HCT116 (cell line): ENCODE results near the gene PDYN. TPM values are rescaled to one million over a fixed set of nuclear protein-coding genes. Genes with fewer than 3 reads are reported as not detected.

Experiments
- ATAC-seq: fragments of 200-7000 bp; cut with Tn5 transposase; 2 replicates; pipeline ENCODE4 v1.9.1; 2020; ENCODE audit warnings: mild to moderate bottlenecking, moderate library complexity
- BruUV-seq: library from RNA; stranded (reverse); fragments of 400-500 nt; replicated peaks from 2 replicates; lab custom pipeline; 2021; lab: Mats Ljungman, UMichigan
- CTCF ChIA-PET: fragments of 300-600 bp; sonication (Branson Sonifier 250); formaldehyde crosslinking; loops from one replicate; lab custom pipeline; 2021; ENCODE audit warnings: antibody characterized with exemption; lab: Charles Lee
- POLR2A ChIA-PET: fragments of 300-600, 350-600 bp; sonication (Branson Sonifier 250); formaldehyde crosslinking; loops from one replicate; lab custom pipeline; 2021; ENCODE audit warnings: antibody characterized with exemption; lab: Charles Lee
- RAD21 ChIA-PET, 2 experiments: fragments of 300-600 bp; sonication (Branson Sonifier 250); formaldehyde crosslinking; loops; one replicate each; lab custom pipeline; 2023; ENCODE audit warnings: low total read pairs in 2 of 2; ENCODE audit not compliant: uncharacterized antibody in 2 of 2, unreplicated experiment in 2 of 2, low non-redundant PET in 1 of 2; lab: Charles Lee
- DNase-seq: peaks from one replicate; pipeline ENCODE4 v3.0.0-alpha.2; 2010; ENCODE audit warnings: low read depth, low spot score
- H2AFZ ChIP-seq: fragments of 200-600 bp; shearing (Covaris generic), sonication (generic); 2 replicates; pipeline ENCODE4 v1.6.1; 2017; ENCODE audit warnings: low read depth, mixed run types, mixed read lengths, antibody characterized with exemption, low read length; ENCODE audit not compliant: poor library complexity, severe bottlenecking
- H3K27ac ChIP-seq: 2 replicates; pipeline ENCODE4 v1.5.1; 2012; ENCODE audit warnings: low read depth, low read length
- H3K27me3 ChIP-seq: fragments of 200-600 bp; sonication (generic); 2 replicates; pipeline ENCODE4 v1.6.1; 2016; ENCODE audit warnings: mixed run types, low read length, mixed read lengths; ENCODE audit not compliant: insufficient read depth
- H3K36me3 ChIP-seq, 2 experiments: fragments of 200-500 bp in 1 of 2; fragments of 200-600 bp in 1 of 2; sonication (Bioruptor generic) in 1 of 2; sonication (generic) in 1 of 2; 2 replicates each; pipeline versions ENCODE4 v1.5.1 to v1.6.1; 2014 to 2016; ENCODE audit warnings: low read length in 2 of 2, inconsistent platforms in 1 of 2, mixed read lengths in 1 of 2, mixed run types in 1 of 2; ENCODE audit not compliant: insufficient read depth in 2 of 2, control insufficient read depth in 1 of 2
- H3K4me1 ChIP-seq, 2 experiments: fragments of 200-600 bp in 1 of 2; sonication (generic) in 1 of 2; 2 replicates each; pipeline versions ENCODE4 v1.5.1 to v1.6.1; 2012 to 2017; ENCODE audit warnings: low read length in 2 of 2, inconsistent platforms in 1 of 2, mild to moderate bottlenecking in 1 of 2, mixed read lengths in 1 of 2, mixed run types in 1 of 2, moderate library complexity in 1 of 2; ENCODE audit not compliant: insufficient read depth in 2 of 2, control insufficient read depth in 1 of 2
- H3K4me2 ChIP-seq: fragments of 200-600 bp; sonication (generic); 2 replicates; pipeline ENCODE4 v1.6.1; 2017; ENCODE audit warnings: mixed run types, low read length, mixed read lengths
- H3K4me3 ChIP-seq, 2 experiments: fragments of 200-600 bp in 1 of 2; sonication (generic) in 1 of 2; replicated peaks in 1 of 2; 2 replicates each; pipeline ENCODE4 v1.5.1; 2011 to 2016; ENCODE audit warnings: low read length in 2 of 2, control low read depth in 1 of 2, low read depth in 1 of 2, mild to moderate bottlenecking in 1 of 2, mixed read lengths in 1 of 2, mixed run types in 1 of 2
- H3K79me2 ChIP-seq: fragments of 200-600 bp; sonication (generic); 2 replicates; pipeline ENCODE4 v1.6.1; 2017; ENCODE audit warnings: mild to moderate bottlenecking, mixed run types, low read length, moderate library complexity, mixed read lengths; ENCODE audit not compliant: insufficient read depth
- H3K9ac ChIP-seq: fragments of 200-600 bp; sonication (generic); 2 replicates; pipeline ENCODE4 v1.6.1; 2016; ENCODE audit warnings: low read length, mixed read lengths
- H3K9me2 ChIP-seq: fragments of 200-600 bp; sonication (generic), shearing (Covaris generic); 2 replicates; pipeline ENCODE4 v1.6.1; 2017; ENCODE audit warnings: mixed run types, mild to moderate bottlenecking, moderate library complexity; ENCODE audit not compliant: insufficient read depth
- H3K9me3 ChIP-seq, 2 experiments: fragments of 200-500 bp in 1 of 2; fragments of 200-600 bp in 1 of 2; sonication (Bioruptor generic) in 1 of 2; sonication (generic) in 1 of 2; 2 replicates each; pipeline ENCODE4 v1.6.1; 2014 to 2017; ENCODE audit warnings: low read length in 2 of 2, mixed read lengths in 2 of 2, inconsistent platforms in 1 of 2, low read depth in 1 of 2, mild to moderate bottlenecking in 1 of 2, mixed run types in 1 of 2, moderate library complexity in 1 of 2; ENCODE audit not compliant: control insufficient read depth in 1 of 2, insufficient read depth in 1 of 2
- H4K20me1 ChIP-seq: fragments of 200-600 bp; sonication (generic), shearing (Covaris generic); 2 replicates; pipeline ENCODE4 v1.6.1; 2017; ENCODE audit warnings: mixed run types, mild to moderate bottlenecking, moderate library complexity; ENCODE audit not compliant: insufficient read depth
- RAD21 ChIP-seq: IDR thresholded peaks from 2 replicates; pipeline ENCODE4 v1.6.1; 2012; ENCODE audit warnings: low read depth, mild to moderate bottlenecking
- SRF ChIP-seq: IDR thresholded peaks from 2 replicates; pipeline ENCODE4 v1.6.1; 2012; ENCODE audit warnings: low read depth
- intact Hi-C: fragments of 100-400 bp; cut with micrococcal nuclease; formaldehyde crosslinking; loops from 2 replicates; pipeline ENCODE4 v1.10.0; 2022
- total RNA-seq: library from RNA; stranded (reverse); gene quantifications from one replicate; pipeline ENCODE4 v1.2.1, GENCODE V29; 2021; ENCODE audit not compliant: unreplicated experiment
- TF ChIP-seq, protein P1 (sequence below): IDR thresholded peaks from 2 replicates; pipeline ENCODE4 v1.6.1; 2012; ENCODE audit warnings: low read depth

Gene PDYN
- total RNA-seq, 1 experiment from 2014 or later, result not detected

DNA sequence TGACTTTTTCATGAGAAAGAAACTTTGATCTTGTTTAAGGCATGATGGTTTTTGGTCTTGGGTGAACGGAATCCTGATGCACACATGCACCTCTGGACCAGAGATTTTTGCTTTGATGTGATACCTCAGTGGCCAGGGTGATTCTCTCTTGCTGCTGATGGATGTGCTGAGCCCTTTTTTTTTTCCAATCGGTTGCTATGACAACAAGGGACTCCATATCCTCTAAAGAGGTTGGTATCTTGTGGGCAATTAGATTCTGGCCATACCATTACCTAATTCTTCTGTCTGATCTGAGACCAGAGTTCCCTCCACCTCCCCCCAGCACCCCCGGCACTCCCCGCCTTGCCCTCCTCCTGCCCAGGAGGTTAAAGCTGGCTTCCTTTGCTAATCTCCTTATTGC is 24.9 kb downstream of the PDYN start:
- intact Hi-C loops, result no loop called here
- RAD21 ChIA-PET, result no interaction called here
- no TSS peak for BruUV-seq
- no peaks in the 10 kb centered on the region for H4K20me1 ChIP-seq
- no peaks in the 10 kb centered on the region for H3K79me2 ChIP-seq
- H3K9me3 ChIP-seq, result no peaks in the 10 kb centered on the region
- peaks cover 0 to 6% of the 10 kb centered on the region in 2 experiments; a peak in 2 of 4 replicates for H3K4me1 ChIP-seq
- no peak overlapping the region for H2AFZ ChIP-seq
- H3K9me2 ChIP-seq, result no peaks in the 10 kb centered on the region
- ATAC-seq (no peak), DNase-seq (no peak)
- H3K36me3 ChIP-seq, result no peaks in the 10 kb centered on the region
- peaks cover 25% of the 10 kb centered on the region for H3K27me3 ChIP-seq
- POLR2A ChIA-PET, result no interaction called here
- CTCF ChIA-PET, result interaction anchor here (0.6 kb wide), 1 partner anchor 39 kb away, joined by 5 read pairs; no protein-coding TSS in a partner anchor
- H3K4me3 ChIP-seq, result no peak overlapping the region
- no peak overlapping the region for H3K27ac ChIP-seq
- no peak overlapping the region for H3K4me2 ChIP-seq
- H3K9ac ChIP-seq, result no peak overlapping the region
- TF ChIP-seq RAD21 (no peak), SRF (no peak)
- TF ChIP-seq, protein P1, sequence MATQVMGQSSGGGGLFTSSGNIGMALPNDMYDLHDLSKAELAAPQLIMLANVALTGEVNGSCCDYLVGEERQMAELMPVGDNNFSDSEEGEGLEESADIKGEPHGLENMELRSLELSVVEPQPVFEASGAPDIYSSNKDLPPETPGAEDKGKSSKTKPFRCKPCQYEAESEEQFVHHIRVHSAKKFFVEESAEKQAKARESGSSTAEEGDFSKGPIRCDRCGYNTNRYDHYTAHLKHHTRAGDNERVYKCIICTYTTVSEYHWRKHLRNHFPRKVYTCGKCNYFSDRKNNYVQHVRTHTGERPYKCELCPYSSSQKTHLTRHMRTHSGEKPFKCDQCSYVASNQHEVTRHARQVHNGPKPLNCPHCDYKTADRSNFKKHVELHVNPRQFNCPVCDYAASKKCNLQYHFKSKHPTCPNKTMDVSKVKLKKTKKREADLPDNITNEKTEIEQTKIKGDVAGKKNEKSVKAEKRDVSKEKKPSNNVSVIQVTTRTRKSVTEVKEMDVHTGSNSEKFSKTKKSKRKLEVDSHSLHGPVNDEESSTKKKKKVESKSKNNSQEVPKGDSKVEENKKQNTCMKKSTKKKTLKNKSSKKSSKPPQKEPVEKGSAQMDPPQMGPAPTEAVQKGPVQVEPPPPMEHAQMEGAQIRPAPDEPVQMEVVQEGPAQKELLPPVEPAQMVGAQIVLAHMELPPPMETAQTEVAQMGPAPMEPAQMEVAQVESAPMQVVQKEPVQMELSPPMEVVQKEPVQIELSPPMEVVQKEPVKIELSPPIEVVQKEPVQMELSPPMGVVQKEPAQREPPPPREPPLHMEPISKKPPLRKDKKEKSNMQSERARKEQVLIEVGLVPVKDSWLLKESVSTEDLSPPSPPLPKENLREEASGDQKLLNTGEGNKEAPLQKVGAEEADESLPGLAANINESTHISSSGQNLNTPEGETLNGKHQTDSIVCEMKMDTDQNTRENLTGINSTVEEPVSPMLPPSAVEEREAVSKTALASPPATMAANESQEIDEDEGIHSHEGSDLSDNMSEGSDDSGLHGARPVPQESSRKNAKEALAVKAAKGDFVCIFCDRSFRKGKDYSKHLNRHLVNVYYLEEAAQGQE, result no peak
- TF ChIP-seq, all 23 proteins: peak for 0
